A549 (cell line): ENCODE data around the gene PHTF1.

ENCODE experiments used
- BHLHE40 ChIP-seq: IDR thresholded peaks from 2 replicates; pipeline ENCODE4 v1.6.1; 2012; ENCODE audit warnings: low read depth, low read length, inconsistent platforms
- CTCF ChIP-seq: fragments of >200 bp; sonication (Bioruptor Twin); formaldehyde crosslinking; IDR thresholded peaks from 3 replicates; pipeline ENCODE4 v1.5.1; 2016
- EP300 ChIP-seq, 2 experiments: fragments of >200 bp; sonication (Bioruptor Twin); formaldehyde crosslinking; IDR thresholded peaks; 2 replicates in 1 of 2; 3 replicates in 1 of 2; pipeline ENCODE4 v1.6.1; 2016 to 2017
- PBX3 ChIP-seq: IDR thresholded peaks from 2 replicates; pipeline ENCODE4 v1.6.1; 2012
- PHF8 ChIP-seq: fragments of 200-600 bp; sonication (generic); IDR thresholded peaks from 2 replicates; pipeline ENCODE4 v1.6.1; 2016; ENCODE audit warnings: low read depth, mild to moderate bottlenecking, antibody characterized with exemption, moderate library complexity, borderline replicate concordance
- POLR2A ChIP-seq: IDR thresholded peaks from 2 replicates; pipeline ENCODE4 v1.6.1; 2012; ENCODE audit warnings: mild to moderate bottlenecking, low read length
- RAD21 ChIP-seq, 2 experiments: fragments of >200 bp in 1 of 2; sonication (Bioruptor Twin) in 1 of 2; formaldehyde crosslinking in 1 of 2; IDR thresholded peaks in 1 of 2; conservative IDR thresholded peaks in 1 of 2; 2 replicates in 1 of 2; 3 replicates in 1 of 2; pipeline ENCODE4 v1.6.1; 2012 to 2018; ENCODE audit warnings: inconsistent platforms in 1 of 2
- SMC3 ChIP-seq: fragments of >200 bp; sonication (Bioruptor Twin); formaldehyde crosslinking; IDR thresholded peaks from 3 replicates; pipeline ENCODE4 v1.6.1; 2018; ENCODE audit warnings: inconsistent platforms
- USF2 ChIP-seq: fragments of 450-650 bp; IDR thresholded peaks from 2 replicates; pipeline ENCODE4 v1.6.1; 2014; ENCODE audit warnings: antibody characterized with exemption
- ZC3H11A ChIP-seq: fragments of 450-650 bp; IDR thresholded peaks from 2 replicates; pipeline ENCODE4 v1.6.1; 2014; ENCODE audit warnings: antibody characterized with exemption, mild to moderate bottlenecking
- ZFP36 ChIP-seq: fragments of 450-650 bp; IDR thresholded peaks from 2 replicates; pipeline ENCODE4 v1.6.1; 2014; ENCODE audit warnings: borderline replicate concordance; ENCODE audit not compliant: partially characterized antibody

GRCh38 chr1:113783254-113784103 lies 24.2 kb upstream of the PHTF1 start:
- TF ChIP-seq CTCF (no peak), USF2 (no peak), RAD21 (conservative IDR thresholded peaks at IDR 0.05 in 1 of 2, IDR thresholded peaks at IDR 0.05 in 1 of 2) (no peak), SMC3 (no peak), EP300 (IDR thresholded peaks at IDR 0.05) (no peak), PBX3 (no peak), POLR2A (no peak), PHF8 (no peak), BHLHE40 (no peak), ZFP36 (no peak), ZC3H11A (no peak)
